H7 (cell line): Measurements from ENCODE around the gene INSC. TPM values are rescaled to one million over a fixed set of nuclear protein-coding genes. Genes with fewer than 3 reads are reported as not detected.
A peak's percentile ranks its signal among the peaks of the same experiment; 100 is the strongest.

Experiments used
- DNase-seq: peaks from one replicate; pipeline ENCODE4 v3.0.0; 2012
- H3K27me3 ChIP-seq: 2 replicates; pipeline ENCODE4 v1.6.0; 2011; ENCODE audit warnings: mild to moderate bottlenecking, low read length; ENCODE audit not compliant: control insufficient read depth, insufficient read depth
- H3K36me3 ChIP-seq: replicated peaks from 2 replicates; pipeline ENCODE4 v1.5.1; 2011; ENCODE audit warnings: low read length; ENCODE audit not compliant: control insufficient read depth, insufficient read depth
- H3K4me3 ChIP-seq: 2 replicates; pipeline ENCODE4 v1.5.1; 2011; ENCODE audit warnings: low read depth, mild to moderate bottlenecking, control low read depth, low read length, moderate library complexity; ENCODE audit not compliant: insufficient read depth
- total RNA-seq: library from RNA; depleted of rRNA; stranded (reverse); fragments of >200 nt; shearing (Covaris generic); gene quantifications from 2 replicates; pipeline ENCODE4 v1.2.3, GENCODE V29; 2014

Gene INSC
- total RNA-seq, 1 experiment from 2014 or later = not detected

- Histone ChIP-seq H3K4me3 (no peak overlapping the region), H3K36me3 (no peaks in the 10 kb centered on the region), H3K27me3 (no peaks in the 10 kb centered on the region)
- DNase-seq = no peak
These were observed 34.3 kb downstream of the INSC start for GRCh38 chr11:15149050-15149449.

GRCh38 chr11:15150507-15150906, 35.8 kb downstream of the INSC start:
- no peaks in the 10 kb centered on the region for H3K36me3 ChIP-seq
- H3K4me3 ChIP-seq = no peak overlapping the region
- no peak for DNase-seq
- H3K27me3 ChIP-seq = no peaks in the 10 kb centered on the region

GRCh38 chr11:15153231-15153630, 38.5 kb downstream of the INSC start:
- H3K4me3 ChIP-seq = no peak overlapping the region
- H3K36me3 ChIP-seq = no peaks in the 10 kb centered on the region
- no peaks in the 10 kb centered on the region for H3K27me3 ChIP-seq
- DNase-seq = no peak

GRCh38 chr11:15157181-15157580, 42.5 kb downstream of the INSC start:
- DNase-seq = no peak
- H3K36me3 ChIP-seq = no peaks in the 10 kb centered on the region

GRCh38 chr11:15157606-15158137, 42.9 kb downstream of the INSC start:
- Histone ChIP-seq H3K4me3 (no peak overlapping the region), H3K36me3 (no peaks in the 10 kb centered on the region), H3K27me3 (no peaks in the 10 kb centered on the region)
- no peak for DNase-seq

More at GRCh38 chr11:15157181-15157580, 42.5 kb downstream of the INSC start:
- H3K27me3 ChIP-seq = no peaks in the 10 kb centered on the region
- H3K4me3 ChIP-seq = no peak overlapping the region

GRCh38 chr11:15158351-15159015, 43.8 kb downstream of the INSC start:
- H3K27me3 ChIP-seq = no peaks in the 10 kb centered on the region
- H3K36me3 ChIP-seq = no peaks in the 10 kb centered on the region
- no peak overlapping the region for H3K4me3 ChIP-seq
- no peak for DNase-seq

- no peaks in the 10 kb centered on the region for H3K27me3 ChIP-seq
- peak; percentile 44 for DNase-seq
- no peaks in the 10 kb centered on the region for H3K36me3 ChIP-seq
- no peak overlapping the region for H3K4me3 ChIP-seq
These were observed 44.4 kb downstream of the INSC start for GRCh38 chr11:15159085-15159484.

GRCh38 chr11:15161790-15162189, 47.1 kb downstream of the INSC start:
- Histone ChIP-seq H3K4me3 (no peak overlapping the region), H3K27me3 (no peaks in the 10 kb centered on the region), H3K36me3 (no peaks in the 10 kb centered on the region)
- no peak for DNase-seq

- DNase-seq = no peak
- Histone ChIP-seq H3K36me3 (no peaks in the 10 kb centered on the region), H3K4me3 (no peak overlapping the region), H3K27me3 (no peaks in the 10 kb centered on the region)
These were observed 48.4 kb downstream of the INSC start for GRCh38 chr11:15163136-15163535.

- DNase-seq = no peak
- H3K27me3 ChIP-seq = no peaks in the 10 kb centered on the region
- no peaks in the 10 kb centered on the region for H3K36me3 ChIP-seq
- H3K4me3 ChIP-seq = no peak overlapping the region
These were observed 51.5 kb downstream of the INSC start for GRCh38 chr11:15166204-15166603.

GRCh38 chr11:15169815-15170551, 55.3 kb downstream of the INSC start:
- DNase-seq = no peak
- no peaks in the 10 kb centered on the region for H3K36me3 ChIP-seq
- H3K4me3 ChIP-seq = no peak overlapping the region
- no peaks in the 10 kb centered on the region for H3K27me3 ChIP-seq

- DNase-seq = no peak
- Histone ChIP-seq H3K36me3 (no peaks in the 10 kb centered on the region), H3K4me3 (no peak overlapping the region), H3K27me3 (no peaks in the 10 kb centered on the region)
These were observed 56.0 kb downstream of the INSC start for GRCh38 chr11:15170698-15171097.

- DNase-seq = no peak
- H3K27me3 ChIP-seq = no peaks in the 10 kb centered on the region
- no peaks in the 10 kb centered on the region for H3K36me3 ChIP-seq
- H3K4me3 ChIP-seq = no peak overlapping the region
These were observed 57.2 kb downstream of the INSC start for GRCh38 chr11:15171956-15172355.

- H3K4me3 ChIP-seq = no peak overlapping the region
- no peaks in the 10 kb centered on the region for H3K27me3 ChIP-seq
- H3K36me3 ChIP-seq = no peaks in the 10 kb centered on the region
- no peak for DNase-seq
These were observed 61.1 kb downstream of the INSC start for GRCh38 chr11:15175831-15176230.

GRCh38 chr11:15176646-15177163, 62.0 kb downstream of the INSC start:
- DNase-seq = no peak
- Histone ChIP-seq H3K36me3 (no peaks in the 10 kb centered on the region), H3K4me3 (no peak overlapping the region), H3K27me3 (no peaks in the 10 kb centered on the region)
